22Rv1 (cell line): ENCODE data around the gene CACNG4.

Experiments used
- H3K27ac ChIP-seq: fragments of 450-650 bp; 2 replicates; pipeline ENCODE4 v1.5.1; 2017
- ZFX ChIP-seq: fragments of 450-650 bp; IDR thresholded peaks from 2 replicates; pipeline ENCODE4 v1.6.1; 2017; ENCODE audit warnings: antibody characterized with exemption, borderline replicate concordance
- TF ChIP-seq, protein P1 (sequence below): fragments of 450-650 bp; IDR thresholded peaks from 2 replicates; pipeline ENCODE4 v1.5.1; 2017; ENCODE audit warnings: mild to moderate bottlenecking

Gene CACNG4

DNA sequence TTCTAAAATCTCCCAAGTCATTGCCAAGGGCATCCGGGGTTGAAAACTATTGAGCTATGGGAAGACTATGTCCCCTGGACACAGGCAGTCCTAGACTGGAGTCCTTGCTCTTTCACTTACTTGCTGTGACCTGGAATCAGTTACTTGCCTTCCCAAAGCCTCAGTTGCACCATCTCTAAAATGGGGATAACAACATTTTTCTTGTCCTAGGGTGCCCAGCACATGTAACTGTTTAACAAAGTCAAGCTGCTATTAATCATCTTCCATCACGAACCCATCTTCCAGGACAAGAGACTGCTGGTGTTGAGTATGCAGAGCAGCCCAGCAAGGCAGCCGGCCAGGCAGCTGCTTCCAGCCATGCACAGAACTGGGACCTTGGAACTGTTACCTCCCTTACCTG is 9.9 kb upstream of the CACNG4 start:
- TF ChIP-seq ZFX: no peak
- TF ChIP-seq, protein P1, sequence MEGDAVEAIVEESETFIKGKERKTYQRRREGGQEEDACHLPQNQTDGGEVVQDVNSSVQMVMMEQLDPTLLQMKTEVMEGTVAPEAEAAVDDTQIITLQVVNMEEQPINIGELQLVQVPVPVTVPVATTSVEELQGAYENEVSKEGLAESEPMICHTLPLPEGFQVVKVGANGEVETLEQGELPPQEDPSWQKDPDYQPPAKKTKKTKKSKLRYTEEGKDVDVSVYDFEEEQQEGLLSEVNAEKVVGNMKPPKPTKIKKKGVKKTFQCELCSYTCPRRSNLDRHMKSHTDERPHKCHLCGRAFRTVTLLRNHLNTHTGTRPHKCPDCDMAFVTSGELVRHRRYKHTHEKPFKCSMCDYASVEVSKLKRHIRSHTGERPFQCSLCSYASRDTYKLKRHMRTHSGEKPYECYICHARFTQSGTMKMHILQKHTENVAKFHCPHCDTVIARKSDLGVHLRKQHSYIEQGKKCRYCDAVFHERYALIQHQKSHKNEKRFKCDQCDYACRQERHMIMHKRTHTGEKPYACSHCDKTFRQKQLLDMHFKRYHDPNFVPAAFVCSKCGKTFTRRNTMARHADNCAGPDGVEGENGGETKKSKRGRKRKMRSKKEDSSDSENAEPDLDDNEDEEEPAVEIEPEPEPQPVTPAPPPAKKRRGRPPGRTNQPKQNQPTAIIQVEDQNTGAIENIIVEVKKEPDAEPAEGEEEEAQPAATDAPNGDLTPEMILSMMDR: no peak

DNA sequence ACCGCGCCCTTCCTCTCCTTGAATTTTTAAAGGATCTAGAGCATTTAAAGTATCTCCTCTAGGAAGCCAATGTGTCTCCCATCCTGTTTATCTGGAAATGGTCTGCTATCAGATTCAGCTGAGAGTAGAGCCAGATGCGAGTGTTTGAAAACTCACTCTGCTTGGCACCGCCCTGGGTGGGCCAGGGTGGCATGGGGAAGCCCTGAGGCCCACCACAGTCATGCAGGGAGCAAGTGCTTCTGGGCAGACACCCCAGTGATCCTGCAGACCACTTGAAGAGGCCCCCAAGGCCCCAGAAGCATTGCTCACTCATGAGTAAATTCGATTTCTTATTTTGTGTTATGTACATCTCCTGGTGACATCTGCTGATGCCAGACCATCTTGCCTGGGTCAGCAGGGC is 8.7 kb upstream of the CACNG4 start:
- TF ChIP-seq ZFX: no peak
- TF ChIP-seq, protein P1: no peak
- H3K27ac ChIP-seq: no peak overlapping the region

More for the DNA sequence above, 9.9 kb upstream of the CACNG4 start:
- no peak overlapping the region for H3K27ac ChIP-seq

DNA sequence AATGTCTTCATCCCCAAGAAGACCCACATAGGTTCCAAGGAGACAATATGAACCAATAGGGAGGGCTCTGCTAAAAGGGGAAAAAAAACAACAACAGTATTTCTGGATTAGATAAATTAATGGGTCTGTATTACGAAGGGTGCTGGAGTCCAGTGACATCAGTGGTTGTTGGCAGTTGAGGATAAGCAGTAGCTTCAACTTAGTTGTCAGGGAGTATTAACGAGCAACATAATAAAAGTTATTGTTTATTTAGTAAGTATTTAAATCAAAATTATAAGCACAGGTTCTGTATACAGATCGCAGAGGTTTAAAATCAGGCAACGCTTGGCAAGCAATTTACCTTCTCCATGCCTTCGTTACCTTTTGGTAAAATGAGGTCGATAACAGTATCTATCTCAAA is 7.6 kb upstream of the CACNG4 start:
- no peak overlapping the region for H3K27ac ChIP-seq
- TF ChIP-seq, protein P1: no peak
- no peak for TF ChIP-seq ZFX

DNA sequence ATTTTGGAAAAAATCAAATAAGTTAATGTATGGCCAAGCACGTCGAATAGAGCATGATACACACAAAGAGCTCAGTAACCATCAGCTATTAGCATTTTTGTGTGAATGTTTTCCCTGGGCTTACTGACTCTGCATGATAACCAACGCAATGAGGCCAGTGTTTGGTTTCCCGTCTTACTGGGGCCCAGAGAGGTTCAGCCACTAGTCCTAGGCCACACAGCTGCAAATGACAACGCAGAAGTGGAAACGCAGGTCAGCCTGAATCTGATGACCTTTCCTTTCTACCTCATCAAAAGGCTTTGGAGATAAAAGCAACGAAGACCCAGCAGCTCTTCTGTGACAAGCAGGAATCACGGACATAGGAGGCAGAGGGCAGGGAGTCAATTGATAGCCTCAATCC is 7.2 kb upstream of the CACNG4 start:
- H3K27ac ChIP-seq: no peak overlapping the region

DNA sequence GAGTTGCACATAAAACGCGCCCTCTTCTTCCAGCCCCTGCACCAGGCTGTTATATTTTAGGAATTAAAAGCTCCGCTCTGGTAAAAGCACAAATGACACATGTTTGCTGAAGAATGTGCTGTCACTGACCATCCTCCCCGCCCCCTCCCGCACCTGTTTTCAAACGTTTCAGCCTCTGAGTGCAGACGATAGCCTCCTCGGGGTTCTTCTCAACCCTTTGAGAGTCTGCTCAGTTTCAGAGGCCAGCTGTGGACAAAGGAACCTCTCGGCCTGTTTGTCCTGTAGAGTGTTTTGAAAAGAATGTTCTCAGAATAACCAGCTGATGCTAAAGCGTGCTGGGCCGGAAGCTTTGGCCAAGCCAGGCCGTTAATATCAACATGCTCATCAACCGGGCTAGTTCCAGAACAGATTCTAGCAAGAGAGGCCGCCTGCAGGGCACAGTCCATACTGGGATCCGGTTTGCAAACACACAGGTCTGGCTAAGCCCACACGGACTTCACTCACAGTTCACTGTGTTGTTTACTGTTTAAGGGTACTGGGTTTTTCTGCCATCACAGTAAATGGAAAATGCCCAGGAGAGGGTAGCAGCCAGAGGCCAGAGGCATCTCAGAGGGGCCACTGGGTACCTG is 6.4 kb upstream of the CACNG4 start:
- TF ChIP-seq, protein P1: no peak
- TF ChIP-seq ZFX: no peak
- H3K27ac ChIP-seq: no peak overlapping the region

More for the DNA sequence above, 7.2 kb upstream of the CACNG4 start:
- TF ChIP-seq ZFX: no peak
- TF ChIP-seq, protein P1: no peak

DNA sequence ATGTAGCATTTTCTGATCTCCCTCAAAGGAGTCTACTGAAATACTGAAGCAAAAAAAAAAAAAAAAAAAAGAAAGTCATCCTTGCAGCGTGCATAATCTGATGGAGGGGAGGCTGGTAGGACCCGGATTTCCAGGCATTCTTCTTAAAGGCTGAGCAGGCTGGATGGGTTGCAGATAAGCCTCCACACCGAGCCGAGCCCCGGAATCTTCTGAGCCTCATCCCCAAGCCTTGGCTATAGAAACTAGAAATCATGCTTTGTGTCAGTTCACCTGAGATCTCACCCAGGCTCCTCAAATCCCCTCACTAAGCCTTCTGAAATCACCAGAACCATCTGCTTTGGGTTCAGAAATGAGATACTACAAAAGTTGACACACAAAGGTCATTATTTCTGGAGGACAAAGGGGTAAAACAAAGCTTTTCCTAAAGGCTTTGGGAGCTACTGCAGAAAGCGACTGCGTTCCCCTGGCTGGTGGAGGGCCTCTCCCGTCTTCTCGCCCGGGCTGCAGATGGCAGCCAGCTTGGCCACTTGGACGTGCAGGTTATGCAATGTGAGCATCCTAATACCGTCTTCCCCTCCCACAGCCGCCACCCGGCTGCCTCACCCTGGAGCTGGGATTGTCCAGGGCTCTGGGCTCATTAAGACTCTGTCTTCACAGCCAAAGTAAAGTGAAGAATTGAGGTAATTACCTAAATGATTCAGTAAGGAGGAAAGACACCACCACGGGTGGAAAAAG is 4.7 kb upstream of the CACNG4 start:
- no peak overlapping the region for H3K27ac ChIP-seq
- TF ChIP-seq, protein P1: no peak
- no peak for TF ChIP-seq ZFX

DNA sequence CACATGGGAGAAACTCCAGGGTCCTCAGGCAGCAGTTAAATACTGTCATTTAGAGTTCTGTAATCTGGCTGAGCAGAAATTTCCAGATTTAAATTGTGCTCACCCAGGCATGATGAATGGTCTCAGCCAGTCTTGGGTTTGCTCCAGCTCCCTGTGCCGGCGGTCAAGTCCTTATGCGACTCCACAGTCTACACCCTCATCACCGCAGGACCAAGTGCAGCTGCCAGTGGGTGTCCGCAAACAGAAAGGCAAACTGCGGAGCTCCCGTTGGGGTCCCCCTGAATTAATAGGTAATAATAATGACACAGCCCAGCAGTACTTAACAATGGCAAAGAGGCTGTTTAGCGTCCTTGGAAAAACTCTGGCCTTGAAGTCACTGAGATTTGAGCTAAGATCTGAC is 3.9 kb upstream of the CACNG4 start:
- no peak overlapping the region for H3K27ac ChIP-seq

More for the DNA sequence above, 3.9 kb upstream of the CACNG4 start:
- no peak for TF ChIP-seq ZFX
- TF ChIP-seq, protein P1: no peak
